Peyer's patch (tissue), 4 donors: ENCODE data around the gene WWOX. TPM values are rescaled to one million over a fixed set of nuclear protein-coding genes. Genes with fewer than 3 reads are reported as not detected.

Source experiments
- DNase-seq, 3 donors: peaks; one replicate each; pipeline ENCODE4 v3.0.0-alpha.2; 2017 to 2019
- H3K27ac ChIP-seq, 4 donors: fragments of 200-600 bp; sonication (generic); one replicate each; pipeline ENCODE4 v1.5.1; 2016 to 2019
- H3K27me3 ChIP-seq, 2 donors: fragments of 200-600 bp; sonication (generic); one replicate each; pipeline ENCODE4 v1.5.1; 2019
- H3K36me3 ChIP-seq, 3 donors: fragments of 200-600 bp; sonication (generic); one replicate each; pipeline ENCODE4 v1.5.1; 2016 to 2019
- H3K4me1 ChIP-seq, 4 donors: fragments of 200-600 bp; sonication (generic); one replicate each; pipeline ENCODE4 v1.5.1; 2016 to 2019
- H3K4me3 ChIP-seq, 4 donors: fragments of 200-600 bp; sonication (generic); 1 replicate in 3 of 4; 2 replicates in 1 of 4; pipeline ENCODE4 v1.5.1; 2016 to 2019; ENCODE audit warnings: mild to moderate bottlenecking in 1 of 4
- H3K9me3 ChIP-seq, 4 donors: fragments of 200-600 bp; sonication (generic); one replicate each; pipeline ENCODE4 v1.5.1; 2016 to 2019; ENCODE audit warnings: mild to moderate bottlenecking in 1 of 4
- CTCF ChIP-seq, 6 experiments: fragments of 450-650 bp in 4 of 6; fragments of 200-600 bp in 2 of 6; sonication (generic) in 1 of 6; IDR thresholded peaks; one replicate each; pipeline ENCODE4 v1.5.1; 2017 to 2019; ENCODE audit warnings: antibody characterized with exemption in 6 of 6, mild to moderate bottlenecking in 3 of 6, moderate library complexity in 1 of 6
- POLR2A ChIP-seq, 2 donors: fragments of 450-650 bp; IDR thresholded peaks; one replicate each; pipeline ENCODE4 v1.5.1; 2017; ENCODE audit warnings: antibody characterized with exemption in 2 of 2, mild to moderate bottlenecking in 2 of 2, moderate library complexity in 2 of 2
- total RNA-seq, 4 donors: library from RNA; depleted of rRNA; stranded (reverse); fragments of >200 nt; gene quantifications; one replicate each; pipeline ENCODE4 v1.1.0, GENCODE V29; 2016

WWOX gene
- total RNA-seq, 4 donors from 2014 or later: 17.3 to 197 (median 57.5) TPM

GRCh38 chr16:78297066-78297666 is 197.7 kb downstream of the WWOX start:
- no peaks in the 10 kb centered on the region for H3K36me3 ChIP-seq
- no peak overlapping the region for H3K4me3 ChIP-seq
- DNase-seq: no peak
- peaks cover 0 to 3% (median 0%) of the 10 kb centered on the region in 4 donors for H3K4me1 ChIP-seq
- H3K27ac ChIP-seq: no peak overlapping the region
- H3K9me3 ChIP-seq: no peaks in the 10 kb centered on the region
- no peaks in the 10 kb centered on the region for H3K27me3 ChIP-seq
- TF ChIP-seq CTCF (IDR thresholded peaks at IDR 0.05): no peak
- TF ChIP-seq POLR2A (IDR thresholded peaks at IDR 0.05): no peak

GRCh38 chr16:78298986-78299385 is 199.5 kb downstream of the WWOX start:
- DNase-seq: no peak
- no peak overlapping the region for H3K27ac ChIP-seq
- H3K9me3 ChIP-seq: no peaks in the 10 kb centered on the region
- H3K36me3 ChIP-seq: no peaks in the 10 kb centered on the region
- no peak for TF ChIP-seq CTCF (IDR thresholded peaks at IDR 0.05)
- no peak for TF ChIP-seq POLR2A (IDR thresholded peaks at IDR 0.05)
- H3K4me1 ChIP-seq: no peaks in the 10 kb centered on the region
- no peak overlapping the region for H3K4me3 ChIP-seq
- no peaks in the 10 kb centered on the region for H3K27me3 ChIP-seq

GRCh38 chr16:78300469-78300868 is 201.0 kb downstream of the WWOX start:
- Histone ChIP-seq H3K27me3 (no peaks in the 10 kb centered on the region), H3K36me3 (no peaks in the 10 kb centered on the region)

GRCh38 chr16:78303946-78304345 is 204.5 kb downstream of the WWOX start:
- H3K4me3 ChIP-seq: no peak overlapping the region
- H3K27me3 ChIP-seq: no peaks in the 10 kb centered on the region
- H3K9me3 ChIP-seq: no peaks in the 10 kb centered on the region
- no peaks in the 10 kb centered on the region for H3K36me3 ChIP-seq
- H3K4me1 ChIP-seq: no peaks in the 10 kb centered on the region
- no peak overlapping the region for H3K27ac ChIP-seq
- DNase-seq: no peak
- TF ChIP-seq POLR2A (IDR thresholded peaks at IDR 0.05) (no peak), CTCF (IDR thresholded peaks at IDR 0.05) (no peak)

More at GRCh38 chr16:78300469-78300868, 201.0 kb downstream of the WWOX start:
- no peak for DNase-seq
- no peak overlapping the region for H3K27ac ChIP-seq
- TF ChIP-seq CTCF (IDR thresholded peaks at IDR 0.05) (no peak), POLR2A (IDR thresholded peaks at IDR 0.05) (no peak)
- no peak overlapping the region for H3K4me3 ChIP-seq
- no peaks in the 10 kb centered on the region for H3K9me3 ChIP-seq
- no peaks in the 10 kb centered on the region for H3K4me1 ChIP-seq

GRCh38 chr16:78306361-78306760 is 206.9 kb downstream of the WWOX start:
- Histone ChIP-seq H3K36me3 (no peaks in the 10 kb centered on the region), H3K4me1 (no peaks in the 10 kb centered on the region), H3K27me3 (no peaks in the 10 kb centered on the region), H3K27ac (no peak overlapping the region), H3K4me3 (no peak overlapping the region), H3K9me3 (no peaks in the 10 kb centered on the region)
- TF ChIP-seq POLR2A (IDR thresholded peaks at IDR 0.05): no peak
- TF ChIP-seq CTCF (IDR thresholded peaks at IDR 0.05): no peak
- DNase-seq: no peak
